ENCODE measurements around the gene RCBTB1. TPM values are rescaled to one million over a fixed set of nuclear protein-coding genes. Genes with fewer than 3 reads are reported as not detected.

The RCBTB1 gene
- total and polyA plus RNA-seq, 10 of the 15 experiments (the other 5 are each of a cell fraction or from before 2014, with no cell fraction given): 5.1 to 13.5 (median 11.2) TPM

DNA sequence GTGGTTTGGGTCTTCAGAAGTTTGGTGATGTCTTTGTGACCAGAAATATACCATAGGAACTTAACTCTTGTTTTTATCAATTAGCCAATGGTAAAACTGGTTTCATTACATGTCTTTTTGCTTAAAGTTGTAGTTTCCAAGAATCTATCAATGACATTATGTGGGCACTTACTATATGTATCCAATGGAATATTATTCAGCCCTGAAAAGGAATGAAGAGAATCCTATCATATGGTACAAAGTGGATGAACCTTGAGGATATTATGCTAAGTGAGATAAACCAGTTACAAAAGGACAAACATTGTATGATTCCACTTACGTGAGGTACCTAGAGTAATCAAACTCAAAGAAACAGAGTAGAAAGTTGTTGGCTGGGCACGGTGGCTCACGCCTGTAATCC, 26.4 kb downstream of the RCBTB1 start:
- in situ Hi-C loops (cut with MboI): no loop called here
- TF ChIP-seq, protein P1, sequence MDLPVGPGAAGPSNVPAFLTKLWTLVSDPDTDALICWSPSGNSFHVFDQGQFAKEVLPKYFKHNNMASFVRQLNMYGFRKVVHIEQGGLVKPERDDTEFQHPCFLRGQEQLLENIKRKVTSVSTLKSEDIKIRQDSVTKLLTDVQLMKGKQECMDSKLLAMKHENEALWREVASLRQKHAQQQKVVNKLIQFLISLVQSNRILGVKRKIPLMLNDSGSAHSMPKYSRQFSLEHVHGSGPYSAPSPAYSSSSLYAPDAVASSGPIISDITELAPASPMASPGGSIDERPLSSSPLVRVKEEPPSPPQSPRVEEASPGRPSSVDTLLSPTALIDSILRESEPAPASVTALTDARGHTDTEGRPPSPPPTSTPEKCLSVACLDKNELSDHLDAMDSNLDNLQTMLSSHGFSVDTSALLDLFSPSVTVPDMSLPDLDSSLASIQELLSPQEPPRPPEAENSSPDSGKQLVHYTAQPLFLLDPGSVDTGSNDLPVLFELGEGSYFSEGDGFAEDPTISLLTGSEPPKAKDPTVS (IDR thresholded peaks at IDR 0.05; ENCODE audit: low read depth, low read length): no peak
- TF ChIP-seq SIN3A (IDR thresholded peaks at IDR 0.05; ENCODE audit: low read depth, low read length) (no peak), MTA2 (IDR thresholded peaks at IDR 0.05; ENCODE audit: low read depth) (no peak)
- H3K4me2 ChIP-seq (ENCODE audit: control insufficient read depth, insufficient read depth): no peak overlapping the region
- no peak overlapping the region for H3K9ac ChIP-seq (ENCODE audit: control insufficient read depth, insufficient read depth, low read length)
- CTCF ChIA-PET: interaction anchor here (1.1 kb wide), 1 partner anchor 45 kb away, joined by 3 read pairs; no protein-coding TSS in a partner anchor
- ATAC-seq (no peak), FAIRE-seq (no peak), DNase-seq (ENCODE audit: low read depth, low spot score) (no peak)
- H3K79me2 ChIP-seq (ENCODE audit: control insufficient read depth, insufficient read depth, low read length): no peaks in the 10 kb centered on the region
- POLR2A ChIA-PET: interaction anchor here (0.6 kb wide), 1 partner anchor 99 kb away, joined by 4 read pairs; no protein-coding TSS in a partner anchor
- no peaks in the 10 kb centered on the region; a peak in 1 of 4 replicates for H3K36me3 ChIP-seq (ENCODE audit: control insufficient read depth in 2 of 2, insufficient read depth in 2 of 2, low read length in 1 of 2)
- no peaks in the 10 kb centered on the region for H3K4me1 ChIP-seq (ENCODE audit: control insufficient read depth, insufficient read depth, low read length)
- no peak overlapping the region for H3K4me3 ChIP-seq
- 95% methylated on average over 3 of the region's 3 CpGs for WGBS (ENCODE audit: insufficient coverage, insufficient replicate concordance, low lambda C conversion rate, missing lambda C conversion rate)
- no peaks in the 10 kb centered on the region for H4K20me1 ChIP-seq (ENCODE audit: control insufficient read depth, insufficient read depth)
- SMC1A ChIA-PET (ENCODE audit: uncharacterized antibody, unreplicated experiment): no interaction called here
- BruUV-seq (replicated peaks): no TSS peak
- no peak overlapping the region for H2AFZ ChIP-seq (ENCODE audit: control insufficient read depth, low read depth, low read length)
- intact Hi-C loops (cut with micrococcal nuclease; ENCODE audit: unreplicated experiment): no loop called here
- H3K27ac ChIP-seq (ENCODE audit: control insufficient read depth, insufficient read depth): no peak overlapping the region
- H3K27me3 ChIP-seq (replicated peaks in 1 of 2; ENCODE audit: control insufficient read depth in 2 of 2, insufficient read depth in 2 of 2, low read length in 1 of 2): no peaks in the 10 kb centered on the region
- H3K9me3 ChIP-seq (replicated peaks; ENCODE audit: control insufficient read depth, insufficient read depth, low read length): no peaks in the 10 kb centered on the region; the same call in 2 of the 3 replicates
- RAD21 ChIA-PET (ENCODE audit: unreplicated experiment): no interaction called here

DNA sequence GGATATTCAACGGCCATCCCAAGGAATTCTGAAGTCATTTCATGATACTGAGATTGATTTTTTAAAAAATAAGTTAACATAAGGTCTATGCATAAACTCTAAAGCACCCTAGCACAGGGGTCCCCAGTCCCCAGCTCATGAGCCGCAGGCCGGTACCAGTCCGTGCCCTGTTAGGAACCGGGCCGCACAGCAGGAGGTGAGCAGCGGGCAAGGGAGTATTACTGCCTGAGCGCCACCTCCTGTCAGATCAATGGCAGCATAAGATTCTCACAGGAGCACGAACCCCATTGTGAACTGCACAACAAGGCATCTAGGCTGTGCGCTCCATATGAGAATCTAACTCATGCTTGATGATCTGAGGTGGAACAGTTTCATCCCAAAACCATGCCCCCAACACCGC, 31.0 kb downstream of the RCBTB1 start:
- FAIRE-seq (no peak), DNase-seq (ENCODE audit: low read depth, low spot score) (no peak), ATAC-seq (no peak)
- no peaks in the 10 kb centered on the region for H3K27me3 ChIP-seq (replicated peaks in 1 of 2; ENCODE audit: control insufficient read depth in 2 of 2, insufficient read depth in 2 of 2, low read length in 1 of 2)
- H3K79me2 ChIP-seq (ENCODE audit: control insufficient read depth, insufficient read depth, low read length): no peaks in the 10 kb centered on the region
- H2AFZ ChIP-seq (ENCODE audit: control insufficient read depth, low read depth, low read length): no peak overlapping the region
- intact Hi-C loops (cut with micrococcal nuclease; ENCODE audit: unreplicated experiment) (no loop called here), in situ Hi-C loops (cut with MboI) (no loop called here)
- H3K4me3 ChIP-seq: no peak overlapping the region
- no peaks in the 10 kb centered on the region for H3K4me1 ChIP-seq (ENCODE audit: control insufficient read depth, insufficient read depth, low read length)
- peaks cover 0 to 3% of the 10 kb centered on the region in 2 experiments for H3K36me3 ChIP-seq (ENCODE audit: control insufficient read depth in 2 of 2, insufficient read depth in 2 of 2, low read length in 1 of 2)
- 79% methylated on average over 10 of the region's 11 CpGs for WGBS (ENCODE audit: insufficient coverage, insufficient replicate concordance, low lambda C conversion rate, missing lambda C conversion rate)
- H3K9ac ChIP-seq (ENCODE audit: control insufficient read depth, insufficient read depth, low read length): no peak overlapping the region
- POLR2A ChIA-PET: no interaction called here
- SMC1A ChIA-PET (ENCODE audit: uncharacterized antibody, unreplicated experiment): no interaction called here
- CTCF ChIA-PET: interaction anchor here (1.9 kb wide), 1 partner anchor 12 kb away, joined by 6 read pairs; no protein-coding TSS in a partner anchor
- BruUV-seq (replicated peaks): no TSS peak
- H3K9me3 ChIP-seq (replicated peaks; ENCODE audit: control insufficient read depth, insufficient read depth, low read length): no peaks in the 10 kb centered on the region; the same call in 2 of the 3 replicates
- H3K27ac ChIP-seq (ENCODE audit: control insufficient read depth, insufficient read depth): no peak overlapping the region
- no peak overlapping the region for H3K4me2 ChIP-seq (ENCODE audit: control insufficient read depth, insufficient read depth)
- RAD21 ChIA-PET (ENCODE audit: unreplicated experiment): no interaction called here
- H4K20me1 ChIP-seq (ENCODE audit: control insufficient read depth, insufficient read depth): no peaks in the 10 kb centered on the region
- TF ChIP-seq, protein P2, sequence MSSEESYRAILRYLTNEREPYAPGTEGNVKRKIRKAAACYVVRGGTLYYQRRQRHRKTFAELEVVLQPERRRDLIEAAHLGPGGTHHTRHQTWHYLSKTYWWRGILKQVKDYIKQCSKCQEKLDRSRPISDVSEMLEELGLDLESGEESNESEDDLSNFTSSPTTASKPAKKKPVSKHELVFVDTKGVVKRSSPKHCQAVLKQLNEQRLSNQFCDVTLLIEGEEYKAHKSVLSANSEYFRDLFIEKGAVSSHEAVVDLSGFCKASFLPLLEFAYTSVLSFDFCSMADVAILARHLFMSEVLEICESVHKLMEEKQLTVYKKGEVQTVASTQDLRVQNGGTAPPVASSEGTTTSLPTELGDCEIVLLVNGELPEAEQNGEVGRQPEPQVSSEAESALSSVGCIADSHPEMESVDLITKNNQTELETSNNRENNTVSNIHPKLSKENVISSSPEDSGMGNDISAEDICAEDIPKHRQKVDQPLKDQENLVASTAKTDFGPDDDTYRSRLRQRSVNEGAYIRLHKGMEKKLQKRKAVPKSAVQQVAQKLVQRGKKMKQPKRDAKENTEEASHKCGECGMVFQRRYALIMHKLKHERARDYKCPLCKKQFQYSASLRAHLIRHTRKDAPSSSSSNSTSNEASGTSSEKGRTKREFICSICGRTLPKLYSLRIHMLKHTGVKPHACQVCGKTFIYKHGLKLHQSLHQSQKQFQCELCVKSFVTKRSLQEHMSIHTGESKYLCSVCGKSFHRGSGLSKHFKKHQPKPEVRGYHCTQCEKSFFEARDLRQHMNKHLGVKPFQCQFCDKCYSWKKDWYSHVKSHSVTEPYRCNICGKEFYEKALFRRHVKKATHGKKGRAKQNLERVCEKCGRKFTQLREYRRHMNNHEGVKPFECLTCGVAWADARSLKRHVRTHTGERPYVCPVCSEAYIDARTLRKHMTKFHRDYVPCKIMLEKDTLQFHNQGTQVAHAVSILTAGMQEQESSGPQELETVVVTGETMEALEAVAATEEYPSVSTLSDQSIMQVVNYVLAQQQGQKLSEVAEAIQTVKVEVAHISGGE (CRISPR knock-in tag; IDR thresholded peaks at IDR 0.05): no peak
- TF ChIP-seq CHD4 (IDR thresholded peaks at IDR 0.05) (no peak), HDAC6 (IDR thresholded peaks at IDR 0.05; ENCODE audit: unreplicated experiment) (no peak), BACH1 (IDR thresholded peaks at IDR 0.05; ENCODE audit: borderline replicate concordance) (no peak), TCF3 (IDR thresholded peaks at IDR 0.05; ENCODE audit: borderline replicate concordance, insufficient read depth, low read depth, low read length) (no peak), RFX5 (IDR thresholded peaks at IDR 0.05; ENCODE audit: low read depth, low read length) (no peak), CREM (IDR thresholded peaks at IDR 0.05; ENCODE audit: low read depth) (no peak), TAF1 (IDR thresholded peaks at IDR 0.05; ENCODE audit: borderline replicate concordance, low read depth, low read length) (no peak), CBFB (IDR thresholded peaks at IDR 0.05; ENCODE audit: low read depth) (no peak)
- TF ChIP-seq, protein P3, sequence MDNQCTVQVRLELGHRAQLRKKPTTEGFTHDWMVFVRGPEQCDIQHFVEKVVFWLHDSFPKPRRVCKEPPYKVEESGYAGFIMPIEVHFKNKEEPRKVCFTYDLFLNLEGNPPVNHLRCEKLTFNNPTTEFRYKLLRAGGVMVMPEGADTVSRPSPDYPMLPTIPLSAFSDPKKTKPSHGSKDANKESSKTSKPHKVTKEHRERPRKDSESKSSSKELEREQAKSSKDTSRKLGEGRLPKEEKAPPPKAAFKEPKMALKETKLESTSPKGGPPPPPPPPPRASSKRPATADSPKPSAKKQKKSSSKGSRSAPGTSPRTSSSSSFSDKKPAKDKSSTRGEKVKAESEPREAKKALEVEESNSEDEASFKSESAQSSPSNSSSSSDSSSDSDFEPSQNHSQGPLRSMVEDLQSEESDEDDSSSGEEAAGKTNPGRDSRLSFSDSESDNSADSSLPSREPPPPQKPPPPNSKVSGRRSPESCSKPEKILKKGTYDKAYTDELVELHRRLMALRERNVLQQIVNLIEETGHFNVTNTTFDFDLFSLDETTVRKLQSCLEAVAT (IDR thresholded peaks at IDR 0.05): no peak

Measured in GM12878 (cell line).